Liver (tissue), 9 donors: ENCODE results near the gene SLC25A42. TPM values are rescaled to one million over a fixed set of nuclear protein-coding genes. Genes with fewer than 3 reads are reported as not detected.

Experiments
- DNase-seq: peaks from one replicate; pipeline ENCODE4 v3.0.0-alpha.2; 2017; ENCODE audit warnings: low spot score
- H3K27ac ChIP-seq, 2 donors: one replicate each; pipeline ENCODE4 v1.7.0; 2013; ENCODE audit warnings: inconsistent platforms in 2 of 2, low read length in 2 of 2, control low read depth in 1 of 2, low read depth in 1 of 2, mild to moderate bottlenecking in 1 of 2
- H3K27me3 ChIP-seq, 4 donors: one replicate each; pipeline versions ENCODE4 v1.6.1 to v1.7.0; 2013; ENCODE audit warnings: low read length in 3 of 4, inconsistent platforms in 1 of 4, mild to moderate bottlenecking in 1 of 4, moderate library complexity in 1 of 4; ENCODE audit not compliant: control insufficient read depth in 4 of 4, insufficient read depth in 4 of 4
- H3K36me3 ChIP-seq, 4 donors: one replicate each; pipeline versions ENCODE4 v1.6.1 to v1.7.0; 2013; ENCODE audit warnings: low read length in 3 of 4, mild to moderate bottlenecking in 3 of 4, low read depth in 1 of 4, moderate library complexity in 1 of 4; ENCODE audit not compliant: control insufficient read depth in 4 of 4, insufficient read depth in 3 of 4
- H3K4me1 ChIP-seq, 4 donors: one replicate each; pipeline versions ENCODE4 v1.6.1 to v1.7.0; 2013; ENCODE audit warnings: low read length in 3 of 4, mild to moderate bottlenecking in 3 of 4, moderate library complexity in 1 of 4; ENCODE audit not compliant: control insufficient read depth in 4 of 4, insufficient read depth in 4 of 4
- H3K4me3 ChIP-seq, 3 donors: one replicate each; pipeline versions ENCODE4 v1.6.1 to v1.7.0; 2013; ENCODE audit warnings: low read length in 3 of 3, control low read depth in 1 of 3, low read depth in 1 of 3, mild to moderate bottlenecking in 1 of 3
- H3K9ac ChIP-seq, 2 donors: one replicate each; pipeline ENCODE4 v1.7.0; 2013; ENCODE audit warnings: low read length in 2 of 2, mild to moderate bottlenecking in 2 of 2, moderate library complexity in 2 of 2, control low read depth in 1 of 2, low read depth in 1 of 2
- H3K9me3 ChIP-seq, 4 donors: one replicate each; pipeline versions ENCODE4 v1.6.1 to v1.7.0; 2013; ENCODE audit warnings: low read length in 3 of 4; ENCODE audit not compliant: control insufficient read depth in 4 of 4
- CTCF ChIP-seq: fragments of 150-350 bp; IDR thresholded peaks from 2 replicates; pipeline ENCODE4 v1.5.1; 2017; ENCODE audit warnings: improper control_type of control experiment, low read depth, low read length; ENCODE audit not compliant: missing input control
- EGR1 ChIP-seq, 2 donors: IDR thresholded peaks; 2 replicates each; pipeline ENCODE4 v1.6.1; 2016 to 2018; ENCODE audit warnings: antibody characterized with exemption in 2 of 2, low read depth in 2 of 2
- FOXA2 ChIP-seq: IDR thresholded peaks from 2 replicates; pipeline ENCODE4 v1.6.1; 2016; ENCODE audit warnings: antibody characterized with exemption
- HNF4A ChIP-seq, 2 donors: conservative IDR thresholded peaks; 2 replicates each; pipeline ENCODE4 v1.6.1; 2016; ENCODE audit warnings: antibody characterized with exemption in 2 of 2, mild to moderate bottlenecking in 2 of 2
- HNF4G ChIP-seq: IDR thresholded peaks from 2 replicates; pipeline ENCODE4 v1.6.1; 2016; ENCODE audit warnings: antibody characterized with exemption
- JUND ChIP-seq, 2 donors: IDR thresholded peaks; 2 replicates each; pipeline ENCODE4 v1.6.1; 2016; ENCODE audit warnings: antibody characterized with exemption in 2 of 2
- MAX ChIP-seq: IDR thresholded peaks from 2 replicates; pipeline ENCODE4 v1.6.1; 2016; ENCODE audit warnings: antibody characterized with exemption
- NR2F2 ChIP-seq: IDR thresholded peaks from 2 replicates; pipeline ENCODE4 v1.6.1; 2016; ENCODE audit warnings: antibody characterized with exemption
- RAD21 ChIP-seq, 2 donors: IDR thresholded peaks; 2 replicates each; pipeline ENCODE4 v1.6.1; 2016; ENCODE audit warnings: antibody characterized with exemption in 2 of 2, mild to moderate bottlenecking in 2 of 2
- REST ChIP-seq: IDR thresholded peaks from 2 replicates; pipeline ENCODE4 v1.6.1; 2016; ENCODE audit warnings: antibody characterized with exemption, mild to moderate bottlenecking
- RXRA ChIP-seq, 2 donors: IDR thresholded peaks; 2 replicates each; pipeline ENCODE4 v1.6.1; 2017 to 2018; ENCODE audit warnings: antibody characterized with exemption in 2 of 2, mild to moderate bottlenecking in 1 of 2
- SP1 ChIP-seq: IDR thresholded peaks from 2 replicates; pipeline ENCODE4 v1.6.1; 2018; ENCODE audit warnings: antibody characterized with exemption, mild to moderate bottlenecking
- TAF1 ChIP-seq: conservative IDR thresholded peaks from 2 replicates; pipeline ENCODE4 v1.6.1; 2016; ENCODE audit warnings: antibody characterized with exemption, mild to moderate bottlenecking
- YY1 ChIP-seq: IDR thresholded peaks from 2 replicates; pipeline ENCODE4 v1.6.1; 2016; ENCODE audit warnings: antibody characterized with exemption, mild to moderate bottlenecking
- WGBS: extraction: QIAGEN DNeasy Blood & Tissue Kit; methylation state at CpG from one replicate; pipeline ENCODE4 v1.1.7; 2013; 5-methylcytosine and 5-hydroxymethylcytosine counted together
- polyA plus RNA-seq, 2 donors: library from polyadenylated mRNA; stranded (reverse) in 1 of 2; unstranded in 1 of 2; fragments of 200-250 nt in 1 of 2; fragments of >200 nt in 1 of 2; fragmentation: Nextera tagmentation in 1 of 2; extraction: Ambion mirVana in 1 of 2; gene quantifications; one replicate each; pipeline versions ENCODE4 v1.2.1 to v1.2.3, GENCODE V29; 2013 to 2015
- total RNA-seq, 2 donors: library from RNA; depleted of rRNA; stranded (reverse); fragments of >200 nt; gene quantifications; one replicate each; pipeline ENCODE4 v1.2.3, GENCODE V29; 2014
- TF ChIP-seq, protein P1 (sequence below): IDR thresholded peaks from 2 replicates; pipeline ENCODE4 v1.6.1; 2016; ENCODE audit warnings: antibody characterized with exemption
- TF ChIP-seq, protein P2 (sequence below): IDR thresholded peaks from 2 replicates; pipeline ENCODE4 v1.6.1; 2016; ENCODE audit warnings: antibody characterized with exemption
- donor health status: healthy.
- donor health status: healthy.
- donor health status: healthy.
- donor health status: healthy.
- donor health status: healthy.

SLC25A42 gene
- total and polyA plus RNA-seq, 4 donors: 24.7 to 89.6 (median 60.2) TPM

- Histone ChIP-seq H3K4me1 (no peaks in the 10 kb centered on the region), H3K4me3 (no peak overlapping the region), H3K9ac (no peak overlapping the region), H3K9me3 (no peaks in the 10 kb centered on the region), H3K36me3 (peaks cover 0 to 17% (median 2%) of the 10 kb centered on the region in 4 donors), H3K27me3 (no peaks in the 10 kb centered on the region), H3K27ac (no peak overlapping the region)
- TF ChIP-seq YY1 (no peak), CTCF (no peak), MAX (no peak), NR2F2 (no peak), RAD21 (IDR thresholded peaks at IDR 0.05) (no peak), REST (no peak), SP1 (no peak), FOXA2 (no peak), HNF4A (conservative IDR thresholded peaks at IDR 0.05) (no peak), TAF1 (no peak), RXRA (IDR thresholded peaks at IDR 0.05) (no peak), EGR1 (IDR thresholded peaks at IDR 0.05; ENCODE audit: low read depth in 2 of 2) (no peak), JUND (IDR thresholded peaks at IDR 0.05) (no peak)
- TF ChIP-seq, protein P1, sequence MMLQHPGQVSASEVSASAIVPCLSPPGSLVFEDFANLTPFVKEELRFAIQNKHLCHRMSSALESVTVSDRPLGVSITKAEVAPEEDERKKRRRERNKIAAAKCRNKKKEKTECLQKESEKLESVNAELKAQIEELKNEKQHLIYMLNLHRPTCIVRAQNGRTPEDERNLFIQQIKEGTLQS: no peak
- TF ChIP-seq, protein P2, sequence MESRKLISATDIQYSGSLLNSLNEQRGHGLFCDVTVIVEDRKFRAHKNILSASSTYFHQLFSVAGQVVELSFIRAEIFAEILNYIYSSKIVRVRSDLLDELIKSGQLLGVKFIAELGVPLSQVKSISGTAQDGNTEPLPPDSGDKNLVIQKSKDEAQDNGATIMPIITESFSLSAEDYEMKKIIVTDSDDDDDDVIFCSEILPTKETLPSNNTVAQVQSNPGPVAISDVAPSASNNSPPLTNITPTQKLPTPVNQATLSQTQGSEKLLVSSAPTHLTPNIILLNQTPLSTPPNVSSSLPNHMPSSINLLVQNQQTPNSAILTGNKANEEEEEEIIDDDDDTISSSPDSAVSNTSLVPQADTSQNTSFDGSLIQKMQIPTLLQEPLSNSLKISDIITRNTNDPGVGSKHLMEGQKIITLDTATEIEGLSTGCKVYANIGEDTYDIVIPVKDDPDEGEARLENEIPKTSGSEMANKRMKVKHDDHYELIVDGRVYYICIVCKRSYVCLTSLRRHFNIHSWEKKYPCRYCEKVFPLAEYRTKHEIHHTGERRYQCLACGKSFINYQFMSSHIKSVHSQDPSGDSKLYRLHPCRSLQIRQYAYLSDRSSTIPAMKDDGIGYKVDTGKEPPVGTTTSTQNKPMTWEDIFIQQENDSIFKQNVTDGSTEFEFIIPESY: no peak
- WGBS: 94% methylated on average over 10 of the region's 10 CpGs
- no peak for DNase-seq
Observed at GRCh38 chr19:19121371-19121770, 57.6 kb downstream of the SLC25A42 start.

DNA sequence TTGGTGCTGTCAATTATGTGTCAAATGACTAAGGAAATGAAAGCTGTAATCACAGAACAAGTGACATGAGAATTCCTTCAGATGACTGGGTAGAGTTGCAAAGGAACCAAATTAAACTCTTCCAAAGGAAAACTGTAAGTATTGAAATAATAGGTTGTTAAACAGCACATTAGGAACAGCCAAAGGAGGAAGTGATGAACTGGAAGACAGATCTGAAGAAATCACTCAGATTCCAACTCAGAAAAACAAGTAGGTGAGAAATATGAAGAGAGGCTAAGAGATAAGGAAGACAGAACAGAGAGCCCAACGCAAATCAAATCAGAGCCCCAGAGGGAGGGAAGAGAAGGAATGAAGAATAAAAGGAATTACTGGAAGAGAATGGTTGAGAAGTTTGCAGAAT is 59.1 kb downstream of the SLC25A42 start:
- H3K4me3 ChIP-seq: no peak overlapping the region
- no peaks in the 10 kb centered on the region for H3K27me3 ChIP-seq
- 92% methylated on average over 1 of the region's 1 CpG for WGBS
- no peaks in the 10 kb centered on the region for H3K4me1 ChIP-seq
- H3K9ac ChIP-seq: no peak overlapping the region
- H3K36me3 ChIP-seq: peaks cover 0 to 17% (median 2%) of the 10 kb centered on the region in 4 donors
- DNase-seq: no peak
- TF ChIP-seq HNF4G (no peak), JUND (IDR thresholded peaks at IDR 0.05) (no peak), RAD21 (IDR thresholded peaks at IDR 0.05) (no peak), MAX (no peak), RXRA (IDR thresholded peaks at IDR 0.05) (no peak), NR2F2 (no peak), HNF4A (conservative IDR thresholded peaks at IDR 0.05) (no peak), SP1 (no peak), YY1 (no peak)
- TF ChIP-seq, protein P2: no peak
- TF ChIP-seq, protein P1: no peak
- H3K9me3 ChIP-seq: no peaks in the 10 kb centered on the region
- H3K27ac ChIP-seq: no peak overlapping the region
